ENCODE results near the gene PRDM7. TPM values are rescaled to one million over a fixed set of nuclear protein-coding genes. Genes with fewer than 3 reads are reported as not detected.
"Not testable (repeated sequence)": the region's sequence is repeated elsewhere in the genome, so short reads cannot be mapped to it uniquely, and the experiment has no call there.

PRDM7 gene
- total and polyA plus RNA-seq, 3 donors from 2014 or later = 1.8 to 10.2 (median 4.2) TPM

DNA sequence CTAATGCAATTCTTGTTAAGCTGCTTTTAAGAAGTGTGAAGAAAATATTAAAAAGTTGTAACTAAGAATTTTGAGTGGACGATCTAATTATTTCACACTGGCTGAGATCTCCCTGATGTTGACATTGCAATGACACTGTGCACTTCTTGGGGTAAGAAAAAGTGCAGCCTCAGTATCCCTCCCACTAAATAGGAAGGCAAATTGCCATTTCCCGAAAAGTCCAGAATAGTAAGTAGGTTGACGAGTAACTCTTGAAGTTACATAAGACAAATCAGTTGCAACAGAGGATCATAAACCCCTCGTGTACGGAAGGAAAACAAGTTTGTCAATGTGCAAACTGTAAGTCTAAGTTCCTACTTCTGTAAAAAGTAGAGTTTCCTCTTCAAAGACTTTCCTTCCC lies 21.8 kb upstream of the PRDM7 start:
- intact Hi-C loops (cut with DNase I; ENCODE audit: low total_unique reads) = not testable (repeated sequence)

DNA sequence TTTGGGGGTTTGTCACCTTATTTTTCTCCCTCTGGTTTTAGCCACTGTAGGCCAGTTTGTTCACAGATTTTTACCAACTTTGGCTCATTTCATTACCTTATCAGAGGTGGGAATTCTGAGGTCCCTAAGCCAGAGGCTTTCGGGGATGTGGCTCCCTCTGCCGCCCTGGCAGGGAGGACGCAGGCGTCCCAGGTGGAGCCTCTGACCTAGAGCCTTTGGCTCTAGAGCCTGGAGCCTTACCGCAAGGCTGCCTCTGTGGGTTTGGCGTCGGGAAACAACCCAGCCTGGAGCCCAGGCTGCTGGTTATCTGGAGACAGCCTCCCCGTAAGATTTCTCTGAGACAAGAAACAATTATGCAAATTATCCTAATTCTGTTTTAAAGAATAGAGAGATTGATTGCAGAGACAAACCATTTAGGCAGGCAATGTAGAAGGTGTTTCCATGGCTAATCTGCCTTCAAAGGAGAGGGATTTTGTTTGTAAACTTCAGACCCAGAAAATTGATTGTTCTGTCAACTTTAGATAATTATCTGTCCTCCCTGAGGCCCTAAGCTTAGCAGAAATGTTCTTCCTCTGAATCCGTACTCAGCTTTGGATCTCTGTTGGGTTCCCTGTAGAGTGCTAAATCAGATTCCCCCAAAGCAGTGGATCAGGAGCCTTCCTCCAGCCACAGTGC lies 20.0 kb upstream of the PRDM7 start:
- H3K27ac ChIP-seq; H3K4me1 ChIP-seq; DNase-seq; intact Hi-C loops (cut with DNase I; ENCODE audit: low total_unique reads); H3K27me3 ChIP-seq; H3K9me3 ChIP-seq; H3K4me3 ChIP-seq; H3K36me3 ChIP-seq (ENCODE audit: low read depth, missing control alignments): not testable (repeated sequence)
- 82 to 87% methylated on average over 8 to 9 of the region's 9 CpGs for WGBS, 2 donors

More for the DNA sequence above, 21.8 kb upstream of the PRDM7 start:
- WGBS, 2 donors = 69 to 82% methylated on average over 2 of the region's 5 CpGs
- not testable (repeated sequence) for H3K27ac ChIP-seq; H3K4me1 ChIP-seq; H3K36me3 ChIP-seq (ENCODE audit: low read depth, missing control alignments); DNase-seq; H3K9me3 ChIP-seq; H3K27me3 ChIP-seq; H3K4me3 ChIP-seq

DNA sequence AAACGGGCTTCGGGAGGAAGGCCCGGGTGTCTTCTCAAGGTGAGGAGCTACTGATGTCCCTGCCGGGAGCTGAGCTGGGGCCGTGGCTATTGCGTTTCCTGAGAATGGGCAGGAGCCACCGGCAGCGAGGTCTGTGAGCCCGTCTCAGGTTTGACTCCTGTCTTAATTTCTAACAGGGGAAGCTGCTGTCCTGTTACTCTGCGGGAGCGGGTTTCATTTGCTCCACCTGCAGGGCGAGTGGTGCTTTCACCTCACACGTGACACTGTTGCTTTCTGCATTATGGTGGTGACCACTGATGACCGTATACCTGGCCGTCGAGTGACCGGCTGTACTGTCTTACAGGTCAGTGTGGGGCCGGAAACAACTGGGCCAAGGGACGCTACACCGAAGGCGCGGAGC lies 17.7 kb upstream of the PRDM7 start:
- H3K27me3 ChIP-seq; intact Hi-C loops (cut with DNase I; ENCODE audit: low total_unique reads); H3K36me3 ChIP-seq (ENCODE audit: low read depth, missing control alignments); DNase-seq; H3K4me3 ChIP-seq; H3K27ac ChIP-seq; H3K4me1 ChIP-seq; H3K9me3 ChIP-seq: not testable (repeated sequence)
- 78 to 79% methylated on average over 17 to 20 of the region's 22 CpGs for WGBS, 2 donors

DNA sequence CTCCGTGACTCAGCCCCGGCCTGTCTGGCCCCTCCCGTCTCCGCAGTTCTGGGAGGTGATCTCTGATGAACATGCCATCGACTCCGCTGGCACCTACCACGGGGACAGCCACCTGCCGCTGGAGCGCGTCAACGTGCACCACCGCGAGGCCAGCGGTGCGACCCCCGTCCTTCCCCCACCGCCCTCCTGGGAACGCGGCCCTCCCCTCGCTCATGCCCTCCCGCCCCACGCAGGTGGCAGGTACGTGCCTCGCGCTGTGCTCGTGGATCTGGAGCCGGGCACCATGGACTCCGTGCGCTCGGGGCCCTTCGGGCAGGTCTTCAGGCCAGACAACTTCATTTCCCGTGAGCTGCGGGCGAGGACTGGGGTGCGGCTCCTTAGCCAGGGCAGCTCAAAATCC lies 17.2 kb upstream of the PRDM7 start:
- H3K36me3 ChIP-seq (ENCODE audit: low read depth, missing control alignments); intact Hi-C loops (cut with DNase I; ENCODE audit: low total_unique reads); DNase-seq; H3K4me1 ChIP-seq; H3K4me3 ChIP-seq; H3K27ac ChIP-seq; H3K27me3 ChIP-seq; H3K9me3 ChIP-seq: not testable (repeated sequence)
- 93% methylated on average over 20 of the region's 35 CpGs; no CpG with 5 or more reads in 1 of the 2 donors for WGBS, 2 donors

DNA sequence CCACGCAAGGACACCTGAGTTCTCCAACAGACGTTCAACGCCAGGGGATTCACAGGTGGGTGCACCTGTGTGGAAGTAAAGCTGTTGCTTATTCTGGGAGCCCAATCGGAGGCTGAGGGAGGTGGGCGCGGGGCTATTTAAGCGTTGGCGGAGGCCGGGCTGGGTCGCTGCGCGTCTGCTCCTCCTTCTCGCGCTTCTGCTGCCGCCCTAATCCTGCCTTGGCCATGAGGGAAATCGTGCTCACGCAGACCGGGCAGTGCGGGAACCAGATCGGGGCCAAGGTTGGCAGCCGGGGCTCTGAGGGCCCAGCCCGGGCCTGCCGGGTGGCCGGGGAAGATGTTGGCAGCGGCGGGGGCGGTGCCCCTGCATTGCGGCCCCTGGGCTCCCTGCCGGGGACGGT lies 16.7 kb upstream of the PRDM7 start:
- 68 to 71% methylated on average over 7 to 30 of the region's 30 CpGs for WGBS, 2 donors
- H3K27ac ChIP-seq; H3K4me1 ChIP-seq; intact Hi-C loops (cut with DNase I; ENCODE audit: low total_unique reads); H3K4me3 ChIP-seq; H3K9me3 ChIP-seq; H3K36me3 ChIP-seq (ENCODE audit: low read depth, missing control alignments); H3K27me3 ChIP-seq; DNase-seq: not testable (repeated sequence)

DNA sequence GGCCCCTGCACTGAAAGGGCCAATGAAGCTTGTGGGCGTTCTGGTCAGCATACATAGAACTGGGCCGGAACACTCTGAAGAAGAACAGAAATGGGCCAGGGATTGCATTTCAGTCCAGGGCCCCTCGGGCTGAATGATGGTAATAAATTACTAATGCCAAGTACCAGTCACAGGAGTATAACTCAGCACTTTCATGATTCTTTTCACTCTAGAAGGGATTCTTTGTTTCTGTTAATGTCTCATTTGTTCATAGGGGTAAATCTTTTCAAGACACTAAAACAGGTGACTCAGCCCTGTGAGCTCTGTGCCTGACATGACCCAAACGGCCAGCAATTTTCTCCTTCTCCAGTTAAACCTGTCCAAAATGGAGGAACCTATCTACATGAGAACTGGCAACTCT lies 15.7 kb upstream of the PRDM7 start:
- DNase-seq; intact Hi-C loops (cut with DNase I; ENCODE audit: low total_unique reads): not testable (repeated sequence)
- 66 to 68% methylated on average over 4 of the region's 4 CpGs for WGBS, 2 donors

DNA sequence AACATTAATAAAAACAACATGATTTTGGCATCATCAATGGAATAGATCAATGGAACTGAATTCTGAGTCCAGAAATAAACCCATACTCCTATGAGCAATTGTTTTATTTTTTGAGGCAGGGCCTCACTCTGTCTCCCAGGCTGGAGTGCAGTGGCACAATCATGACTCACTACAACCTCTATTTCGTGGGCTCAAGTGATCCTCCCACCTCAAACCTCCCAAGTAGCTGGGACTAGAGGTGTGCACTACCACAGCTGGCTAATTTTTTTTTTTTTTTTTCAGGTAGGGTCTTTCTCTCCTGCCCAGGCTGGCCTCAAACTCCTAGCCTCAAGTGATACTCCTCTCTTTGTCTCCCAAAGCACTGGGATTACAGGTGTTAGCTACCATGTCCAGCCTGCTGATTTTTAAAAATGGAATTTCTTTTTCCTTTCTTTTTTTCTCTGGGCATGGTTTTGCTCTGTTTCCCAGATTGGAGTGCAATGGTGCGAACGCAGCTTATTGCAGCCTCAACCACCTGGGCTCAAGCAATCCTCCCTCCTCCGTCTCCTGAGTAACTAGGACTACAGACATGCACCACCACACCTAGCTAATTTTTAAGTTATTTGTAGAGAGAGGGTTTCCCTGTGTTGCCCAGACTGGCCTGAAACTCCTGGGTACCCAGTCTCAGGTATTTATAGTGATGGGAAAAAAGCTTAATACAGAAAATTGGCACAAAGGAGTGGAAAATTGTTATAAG lies 7.3 kb upstream of the PRDM7 start:
- no peaks in the 10 kb centered on the region for H3K4me1 ChIP-seq
- no peaks in the 10 kb centered on the region for H3K36me3 ChIP-seq (ENCODE audit: low read depth, missing control alignments)
- no peak for DNase-seq
- no peak overlapping the region for H3K27ac ChIP-seq
- intact Hi-C loops (cut with DNase I; ENCODE audit: low total_unique reads) = no loop called here
- H3K4me3 ChIP-seq = no peak overlapping the region
- no peak for TF ChIP-seq POLR2A (IDR thresholded peaks at IDR 0.05)
- TF ChIP-seq, protein P1, sequence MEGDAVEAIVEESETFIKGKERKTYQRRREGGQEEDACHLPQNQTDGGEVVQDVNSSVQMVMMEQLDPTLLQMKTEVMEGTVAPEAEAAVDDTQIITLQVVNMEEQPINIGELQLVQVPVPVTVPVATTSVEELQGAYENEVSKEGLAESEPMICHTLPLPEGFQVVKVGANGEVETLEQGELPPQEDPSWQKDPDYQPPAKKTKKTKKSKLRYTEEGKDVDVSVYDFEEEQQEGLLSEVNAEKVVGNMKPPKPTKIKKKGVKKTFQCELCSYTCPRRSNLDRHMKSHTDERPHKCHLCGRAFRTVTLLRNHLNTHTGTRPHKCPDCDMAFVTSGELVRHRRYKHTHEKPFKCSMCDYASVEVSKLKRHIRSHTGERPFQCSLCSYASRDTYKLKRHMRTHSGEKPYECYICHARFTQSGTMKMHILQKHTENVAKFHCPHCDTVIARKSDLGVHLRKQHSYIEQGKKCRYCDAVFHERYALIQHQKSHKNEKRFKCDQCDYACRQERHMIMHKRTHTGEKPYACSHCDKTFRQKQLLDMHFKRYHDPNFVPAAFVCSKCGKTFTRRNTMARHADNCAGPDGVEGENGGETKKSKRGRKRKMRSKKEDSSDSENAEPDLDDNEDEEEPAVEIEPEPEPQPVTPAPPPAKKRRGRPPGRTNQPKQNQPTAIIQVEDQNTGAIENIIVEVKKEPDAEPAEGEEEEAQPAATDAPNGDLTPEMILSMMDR (IDR thresholded peaks at IDR 0.05) = no peak
- 82 to 90% methylated on average over 4 of the region's 4 CpGs for WGBS, 2 donors
- H3K27me3 ChIP-seq = no peaks in the 10 kb centered on the region
- H3K9me3 ChIP-seq = no peaks in the 10 kb centered on the region

More for the DNA sequence above, 15.7 kb upstream of the PRDM7 start:
- not testable (repeated sequence) for H3K27me3 ChIP-seq; H3K4me1 ChIP-seq; H3K36me3 ChIP-seq (ENCODE audit: low read depth, missing control alignments); H3K9me3 ChIP-seq; H3K27ac ChIP-seq; H3K4me3 ChIP-seq

DNA sequence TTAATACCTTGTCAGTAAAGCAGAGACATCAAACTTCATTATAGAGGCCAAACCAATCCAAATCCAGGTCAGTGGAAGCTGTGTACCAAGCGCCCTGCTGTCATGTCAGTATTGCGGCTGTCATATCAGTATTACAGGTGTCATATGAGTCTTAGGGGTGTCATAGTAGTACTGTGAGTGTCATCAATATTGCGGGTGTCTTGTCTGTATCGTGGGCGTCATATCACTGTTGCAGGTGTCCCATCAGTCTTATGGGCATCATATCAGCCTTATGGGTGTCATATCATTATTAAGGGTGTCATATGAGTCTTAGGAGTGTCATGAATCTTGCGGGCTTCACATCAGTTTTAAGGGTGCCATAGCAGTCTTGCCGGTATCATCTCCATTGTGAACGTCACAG lies 6.0 kb upstream of the PRDM7 start:
- no peak for TF ChIP-seq POLR2A (IDR thresholded peaks at IDR 0.05)
- TF ChIP-seq, protein P1 (IDR thresholded peaks at IDR 0.05) = no peak
- Histone ChIP-seq H3K4me1 (no peaks in the 10 kb centered on the region), H3K36me3 (ENCODE audit: low read depth, missing control alignments) (no peaks in the 10 kb centered on the region), H3K4me3 (no peak overlapping the region), H3K27me3 (no peaks in the 10 kb centered on the region), H3K27ac (no peak overlapping the region), H3K9me3 (no peaks in the 10 kb centered on the region)
- WGBS, 2 donors = 88% methylated on average over 8 of the region's 8 CpGs
- intact Hi-C loops (cut with DNase I; ENCODE audit: low total_unique reads) = no loop called here
- DNase-seq = no peak

Data from testis (tissue), 3 donors.